ENCODE results near the gene CTNND2.

The CTNND2 gene

GRCh38 chr5:10987925-10988504 lies 916.2 kb downstream of the CTNND2 start:
- peak; percentile 69 for DNase-seq (ENCODE audit: extremely low read depth, insufficient read length)
- Histone ChIP-seq H3K27me3 (replicated peaks; ENCODE audit: control insufficient read depth, insufficient read depth, low read length) (no peaks in the 10 kb centered on the region; the same call in none of the 2 replicates), H3K36me3 (ENCODE audit: control insufficient read depth, insufficient read depth, low read length) (no peaks in the 10 kb centered on the region), H3K4me3 (replicated peaks; ENCODE audit: low read depth, low read length) (no peak overlapping the region)
- peak; percentile 96 for TF ChIP-seq CTCF (IDR thresholded peaks at IDR 0.05; ENCODE audit: insufficient read depth, low read length, poor library complexity, severe bottlenecking)

- Histone ChIP-seq H3K4me3 (replicated peaks; ENCODE audit: low read depth, low read length) (no peak overlapping the region), H3K36me3 (ENCODE audit: control insufficient read depth, insufficient read depth, low read length) (no peaks in the 10 kb centered on the region), H3K27me3 (replicated peaks; ENCODE audit: control insufficient read depth, insufficient read depth, low read length) (no peaks in the 10 kb centered on the region; the same call in none of the 2 replicates)
- TF ChIP-seq CTCF (IDR thresholded peaks at IDR 0.05; ENCODE audit: insufficient read depth, low read length, poor library complexity, severe bottlenecking) = no peak
- no peak for DNase-seq (ENCODE audit: extremely low read depth, insufficient read length)
These were observed 916.8 kb downstream of the CTNND2 start for GRCh38 chr5:10987276-10987924.

GRCh38 chr5:10985721-10986110 lies 918.5 kb downstream of the CTNND2 start:
- Histone ChIP-seq H3K36me3 (ENCODE audit: control insufficient read depth, insufficient read depth, low read length) (no peaks in the 10 kb centered on the region), H3K27me3 (replicated peaks; ENCODE audit: control insufficient read depth, insufficient read depth, low read length) (no peaks in the 10 kb centered on the region; the same call in none of the 2 replicates), H3K4me3 (replicated peaks; ENCODE audit: low read depth, low read length) (no peak overlapping the region)
- DNase-seq (ENCODE audit: extremely low read depth, insufficient read length) = no peak
- TF ChIP-seq CTCF (IDR thresholded peaks at IDR 0.05; ENCODE audit: insufficient read depth, low read length, poor library complexity, severe bottlenecking) = no peak

GRCh38 chr5:10985091-10985720 lies 919.0 kb downstream of the CTNND2 start:
- Histone ChIP-seq H3K4me3 (replicated peaks; ENCODE audit: low read depth, low read length) (no peak overlapping the region), H3K27me3 (replicated peaks; ENCODE audit: control insufficient read depth, insufficient read depth, low read length) (no peaks in the 10 kb centered on the region; the same call in none of the 2 replicates), H3K36me3 (ENCODE audit: control insufficient read depth, insufficient read depth, low read length) (no peaks in the 10 kb centered on the region)
- TF ChIP-seq CTCF (IDR thresholded peaks at IDR 0.05; ENCODE audit: insufficient read depth, low read length, poor library complexity, severe bottlenecking) = no peak
- DNase-seq (ENCODE audit: extremely low read depth, insufficient read length) = no peak

GRCh38 chr5:10984021-10984715 lies 920.1 kb downstream of the CTNND2 start:
- no peaks in the 10 kb centered on the region for H3K36me3 ChIP-seq (ENCODE audit: control insufficient read depth, insufficient read depth, low read length)
- TF ChIP-seq CTCF (IDR thresholded peaks at IDR 0.05; ENCODE audit: insufficient read depth, low read length, poor library complexity, severe bottlenecking) = no peak
- DNase-seq (ENCODE audit: extremely low read depth, insufficient read length) = no peak
- no peaks in the 10 kb centered on the region; the same call in none of the 2 replicates for H3K27me3 ChIP-seq (replicated peaks; ENCODE audit: control insufficient read depth, insufficient read depth, low read length)
- no peak overlapping the region for H3K4me3 ChIP-seq (replicated peaks; ENCODE audit: low read depth, low read length)
